Uterus (tissue), 4 donors: ENCODE measurements around the gene MRPS18B. TPM values are rescaled to one million over a fixed set of nuclear protein-coding genes. Genes with fewer than 3 reads are reported as not detected.
A peak's percentile ranks its signal among the peaks of the same experiment; 100 is the strongest.

Source experiments
- DNase-seq, 2 donors: peaks; one replicate each; pipeline ENCODE4 v3.0.0-alpha.2; 2019 to 2020
- H3K27ac ChIP-seq, 2 donors: fragments of 200-600 bp; sonication (generic); 1 replicate in 1 of 2; 2 replicates in 1 of 2; pipeline ENCODE4 v1.5.1; 2016 to 2018
- H3K27me3 ChIP-seq, 2 donors: fragments of 200-600 bp; sonication (generic); one replicate each; pipeline ENCODE4 v1.5.1; 2018 to 2019; ENCODE audit warnings: control low read depth in 1 of 2
- H3K36me3 ChIP-seq, 2 donors: fragments of 200-600 bp; sonication (generic); one replicate each; pipeline ENCODE4 v1.5.1; 2019; ENCODE audit warnings: control low read depth in 1 of 2
- H3K4me1 ChIP-seq, 2 donors: fragments of 200-600 bp; sonication (generic); one replicate each; pipeline ENCODE4 v1.5.1; 2018 to 2019; ENCODE audit warnings: control low read depth in 1 of 2
- H3K4me3 ChIP-seq, 2 donors: fragments of 200-600 bp; sonication (generic); 1 replicate in 1 of 2; 2 replicates in 1 of 2; pipeline ENCODE4 v1.5.1; 2018 to 2019; ENCODE audit warnings: mild to moderate bottlenecking in 1 of 2
- H3K9me3 ChIP-seq, 2 donors: fragments of 200-600 bp; sonication (generic); one replicate each; pipeline ENCODE4 v1.5.1; 2019; ENCODE audit warnings: control low read depth in 1 of 2
- POLR2A ChIP-seq, 2 donors: fragments of 450-650 bp; IDR thresholded peaks; one replicate each; pipeline ENCODE4 v1.6.1; 2016; ENCODE audit warnings: antibody characterized with exemption in 2 of 2, mild to moderate bottlenecking in 1 of 2, moderate library complexity in 1 of 2
- intact Hi-C: fragments of 100-400 bp; cut with DNase I; formaldehyde crosslinking; loops from one replicate; pipeline ENCODE4 v1.15.1; 2023; ENCODE audit warnings: low total_unique reads
- total RNA-seq, 4 donors: library from RNA; depleted of rRNA in 3 of 4; stranded (reverse); fragments of >200 nt in 3 of 4; gene quantifications; one replicate each; pipeline versions ENCODE4 v1.1.0 to v1.2.4, GENCODE V29; 2014 to 2023
- TF ChIP-seq, protein P1 (sequence below), 4 experiments: fragments of 200-600 bp in 2 of 4; fragments of 450-650 bp in 2 of 4; sonication (generic) in 2 of 4; IDR thresholded peaks; one replicate each; pipeline ENCODE4 v1.5.1; 2016 to 2019; ENCODE audit warnings: antibody characterized with exemption in 4 of 4, mild to moderate bottlenecking in 2 of 4, moderate library complexity in 1 of 4
- donor health status: DM: yes; HTN: yes; CAD: no.

MRPS18B gene
- total RNA-seq, 4 donors from 2014 or later, result 15.1 to 45.5 (median 36.7) TPM

DNA sequence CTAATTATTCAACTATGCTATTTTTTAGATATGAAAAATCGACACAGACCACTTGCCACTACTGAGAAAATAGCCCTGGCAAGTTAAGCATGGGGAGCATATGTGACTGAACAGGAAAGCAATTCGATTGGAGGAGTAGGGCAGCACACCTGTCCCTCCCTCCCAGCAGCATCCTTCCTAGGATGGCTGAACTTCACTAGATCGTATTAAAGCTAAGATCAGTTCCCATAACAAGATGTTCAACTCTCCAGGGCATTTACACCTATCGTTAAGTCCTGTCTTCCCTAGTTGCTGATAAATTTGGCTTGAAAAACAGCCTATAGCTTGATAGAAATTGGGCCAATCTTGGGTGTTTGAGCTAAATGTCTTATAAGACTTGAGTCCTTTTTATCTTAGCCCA, 7.6 kb upstream of the MRPS18B start:
- intact Hi-C loops, result no loop called here
- H3K9me3 ChIP-seq, result no peaks in the 10 kb centered on the region
- TF ChIP-seq, protein P1, sequence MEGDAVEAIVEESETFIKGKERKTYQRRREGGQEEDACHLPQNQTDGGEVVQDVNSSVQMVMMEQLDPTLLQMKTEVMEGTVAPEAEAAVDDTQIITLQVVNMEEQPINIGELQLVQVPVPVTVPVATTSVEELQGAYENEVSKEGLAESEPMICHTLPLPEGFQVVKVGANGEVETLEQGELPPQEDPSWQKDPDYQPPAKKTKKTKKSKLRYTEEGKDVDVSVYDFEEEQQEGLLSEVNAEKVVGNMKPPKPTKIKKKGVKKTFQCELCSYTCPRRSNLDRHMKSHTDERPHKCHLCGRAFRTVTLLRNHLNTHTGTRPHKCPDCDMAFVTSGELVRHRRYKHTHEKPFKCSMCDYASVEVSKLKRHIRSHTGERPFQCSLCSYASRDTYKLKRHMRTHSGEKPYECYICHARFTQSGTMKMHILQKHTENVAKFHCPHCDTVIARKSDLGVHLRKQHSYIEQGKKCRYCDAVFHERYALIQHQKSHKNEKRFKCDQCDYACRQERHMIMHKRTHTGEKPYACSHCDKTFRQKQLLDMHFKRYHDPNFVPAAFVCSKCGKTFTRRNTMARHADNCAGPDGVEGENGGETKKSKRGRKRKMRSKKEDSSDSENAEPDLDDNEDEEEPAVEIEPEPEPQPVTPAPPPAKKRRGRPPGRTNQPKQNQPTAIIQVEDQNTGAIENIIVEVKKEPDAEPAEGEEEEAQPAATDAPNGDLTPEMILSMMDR (IDR thresholded peaks at IDR 0.05), result no peak
- TF ChIP-seq POLR2A (IDR thresholded peaks at IDR 0.05), result no peak
- H3K36me3 ChIP-seq, result no peaks in the 10 kb centered on the region
- DNase-seq, result no peak
- H3K4me3 ChIP-seq, result no peak overlapping the region
- H3K27me3 ChIP-seq, result no peaks in the 10 kb centered on the region
- H3K27ac ChIP-seq, result peak overlapping the region; percentile 26 to 98
- H3K4me1 ChIP-seq, result peaks cover 0 to 21% of the 10 kb centered on the region in 2 donors

DNA sequence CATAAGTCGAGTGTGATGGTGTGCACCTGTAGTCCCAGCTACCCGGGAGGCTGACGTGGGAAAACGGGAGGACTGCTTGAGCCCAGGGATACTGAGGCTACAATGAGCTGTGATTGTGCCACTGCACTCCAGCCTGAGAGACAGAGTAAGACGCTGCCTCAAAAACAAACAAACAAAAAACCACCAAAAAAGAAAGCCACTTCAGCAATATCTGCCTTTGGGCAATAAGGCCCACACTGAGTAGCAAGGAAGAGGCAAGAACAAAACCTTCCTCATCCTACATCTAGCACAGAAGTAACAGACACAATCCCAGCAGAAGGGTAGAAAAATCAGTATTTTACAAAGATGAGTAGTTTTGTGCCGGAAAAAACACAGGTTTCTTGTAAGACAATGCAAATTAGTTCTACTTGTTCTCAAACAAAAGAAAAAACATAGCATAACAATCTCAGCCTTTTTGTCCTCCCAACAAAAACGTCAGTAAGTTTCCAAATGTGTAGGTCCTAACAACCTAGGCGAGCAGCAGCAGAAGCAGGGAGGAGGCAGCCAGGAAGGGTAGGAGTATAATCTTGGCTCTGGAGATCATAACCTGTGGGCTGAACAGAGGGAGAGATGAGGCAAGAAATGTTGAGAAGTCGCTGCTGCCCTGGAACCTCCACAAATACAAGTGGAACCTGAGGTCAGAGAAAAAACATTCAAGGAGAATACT, 6.3 kb upstream of the MRPS18B start:
- Histone ChIP-seq H3K4me1 (peaks cover 0 to 21% of the 10 kb centered on the region in 2 donors), H3K36me3 (no peaks in the 10 kb centered on the region), H3K9me3 (no peaks in the 10 kb centered on the region), H3K27me3 (no peaks in the 10 kb centered on the region), H3K27ac (peak overlapping the region; percentile 36 to 98), H3K4me3 (no peak overlapping the region)
- TF ChIP-seq, protein P1 (IDR thresholded peaks at IDR 0.05), result no peak
- TF ChIP-seq POLR2A (IDR thresholded peaks at IDR 0.05), result no peak
- DNase-seq, result no peak
- intact Hi-C loops, result no loop called here

DNA sequence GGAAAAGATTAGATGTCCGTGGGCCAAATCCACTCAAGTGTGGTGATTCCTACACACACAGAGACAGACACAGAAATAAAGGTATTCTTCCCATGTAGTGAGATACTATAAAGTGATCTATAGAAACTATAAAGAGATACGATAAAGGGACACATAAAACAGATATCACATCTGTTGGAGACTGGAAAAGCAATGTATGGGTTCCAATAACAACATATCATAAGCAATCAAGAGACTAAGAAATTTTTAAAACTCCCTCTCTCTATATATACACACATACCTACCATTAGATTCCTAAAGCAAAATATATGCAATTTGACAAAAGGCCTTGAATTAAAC, 5.8 kb upstream of the MRPS18B start:
- no peak for DNase-seq
- no peak overlapping the region for H3K4me3 ChIP-seq
- intact Hi-C loops, result no loop called here
- H3K27ac ChIP-seq, result peak overlapping the region; percentile 36 to 98
- H3K4me1 ChIP-seq, result peaks cover 0 to 21% of the 10 kb centered on the region in 2 donors
- TF ChIP-seq, protein P1 (IDR thresholded peaks at IDR 0.05), result no peak
- no peak for TF ChIP-seq POLR2A (IDR thresholded peaks at IDR 0.05)
- H3K9me3 ChIP-seq, result no peaks in the 10 kb centered on the region
- H3K27me3 ChIP-seq, result no peaks in the 10 kb centered on the region
- H3K36me3 ChIP-seq, result no peaks in the 10 kb centered on the region

DNA sequence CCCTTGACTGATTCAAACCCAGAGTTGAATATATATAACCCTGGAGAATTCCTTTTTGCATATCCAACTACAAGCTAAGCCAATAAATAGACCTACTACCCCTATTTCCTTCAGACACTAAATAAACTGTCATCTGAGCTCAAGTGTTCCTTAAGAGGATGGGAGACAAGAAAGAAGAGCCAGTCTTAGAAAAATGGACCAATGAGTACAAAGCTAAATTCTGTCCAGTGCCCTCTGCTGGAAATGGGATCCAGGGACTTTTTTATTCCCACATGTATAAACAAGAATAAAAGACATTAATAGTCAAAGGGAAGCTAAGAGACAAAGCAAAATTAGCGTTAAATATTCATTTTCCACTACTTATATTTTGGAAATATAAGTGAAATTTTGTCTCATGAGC, 5.4 kb upstream of the MRPS18B start:
- no peak for TF ChIP-seq POLR2A (IDR thresholded peaks at IDR 0.05)
- TF ChIP-seq, protein P1 (IDR thresholded peaks at IDR 0.05), result peak in 1 of 4 experiments; percentile 27
- intact Hi-C loops, result no loop called here
- H3K36me3 ChIP-seq, result no peaks in the 10 kb centered on the region
- no peaks in the 10 kb centered on the region for H3K9me3 ChIP-seq
- no peak overlapping the region for H3K4me3 ChIP-seq
- peaks cover 0 to 21% of the 10 kb centered on the region in 2 donors for H3K4me1 ChIP-seq
- H3K27me3 ChIP-seq, result no peaks in the 10 kb centered on the region
- peak overlapping the region; percentile 36 to 98 for H3K27ac ChIP-seq
- DNase-seq, result no peak

DNA sequence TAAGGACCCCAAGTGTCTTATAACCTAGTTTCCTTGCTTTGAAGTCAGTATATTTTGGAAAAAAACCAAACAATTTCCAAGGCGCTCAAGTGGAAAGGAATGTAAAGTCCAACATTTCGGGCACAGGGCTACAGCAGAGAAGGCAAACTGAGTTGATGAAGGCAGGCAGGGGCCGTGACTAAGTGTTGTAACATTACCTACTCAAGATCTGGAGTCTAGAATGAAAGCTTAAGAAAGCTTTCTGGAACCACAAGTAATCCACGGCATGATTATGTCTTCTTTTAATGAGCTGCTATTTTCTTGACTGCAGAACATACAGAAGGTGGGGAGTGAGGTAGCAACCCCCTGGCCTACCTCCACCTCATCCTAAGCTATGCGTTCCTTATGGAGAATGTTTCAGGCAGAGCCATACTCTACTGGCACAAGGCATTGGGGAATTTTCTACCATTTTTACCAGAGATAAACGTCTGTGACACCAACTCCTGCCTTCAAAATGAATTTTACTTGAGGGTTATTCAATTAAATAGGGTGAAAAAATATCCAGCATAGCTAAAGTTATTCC, 4.9 kb upstream of the MRPS18B start:
- no peak for DNase-seq
- no peak overlapping the region for H3K4me3 ChIP-seq
- intact Hi-C loops, result no loop called here
- no peaks in the 10 kb centered on the region for H3K27me3 ChIP-seq
- no peaks in the 10 kb centered on the region for H3K36me3 ChIP-seq
- H3K4me1 ChIP-seq, result peaks cover 0 to 21% of the 10 kb centered on the region in 2 donors
- TF ChIP-seq POLR2A (IDR thresholded peaks at IDR 0.05), result no peak
- TF ChIP-seq, protein P1 (IDR thresholded peaks at IDR 0.05), result no peak
- H3K27ac ChIP-seq, result peak overlapping the region; percentile 36 to 98
- H3K9me3 ChIP-seq, result no peaks in the 10 kb centered on the region
